Neural progenitor cell (in vitro differentiated cells): ENCODE results near the gene SCUBE3.

Experiments
- CTCF ChIP-seq: fragments of 200-600 bp; sonication (generic); IDR thresholded peaks from 2 replicates; pipeline ENCODE4 v1.5.1; 2017; ENCODE audit warnings: antibody characterized with exemption, mild to moderate bottlenecking
- EZH2 ChIP-seq: fragments of 200-600 bp; sonication (generic); IDR thresholded peaks from 2 replicates; pipeline ENCODE4 v1.6.1; 2017; ENCODE audit warnings: antibody characterized with exemption, mild to moderate bottlenecking, moderate library complexity

DNA sequence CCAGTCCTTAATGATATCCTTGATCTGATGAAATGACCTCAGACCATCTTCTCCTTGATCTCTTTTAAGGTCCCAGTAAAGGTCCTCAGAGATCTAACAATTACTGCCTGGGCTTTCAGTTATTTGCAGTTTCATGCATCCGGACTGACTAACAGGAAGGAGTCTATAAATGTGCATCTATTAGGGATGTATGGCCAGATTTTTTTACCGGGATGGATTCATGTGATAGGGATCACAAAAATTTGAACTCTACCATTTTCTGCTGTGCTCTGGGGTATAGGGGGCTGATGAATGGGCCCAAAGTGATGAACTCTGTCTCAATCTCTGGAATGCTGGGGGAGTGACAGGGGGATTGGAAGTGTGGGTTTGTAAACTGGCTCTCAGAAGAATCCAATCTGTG lies 36.2 kb upstream of the SCUBE3 start:
- TF ChIP-seq CTCF: no peak
- TF ChIP-seq EZH2: no peak
